GM10266 (cell line): ENCODE results near the gene PMEPA1.

Experiments used
- DNase-seq: peaks from one replicate; pipeline ENCODE4 v3.0.0; 2012; ENCODE audit errors: extremely low spot score
- CTCF ChIP-seq: IDR thresholded peaks from 2 replicates; pipeline ENCODE4 v1.5.1; 2012; ENCODE audit warnings: mild to moderate bottlenecking, low read depth; ENCODE audit not compliant: control insufficient read depth, insufficient read depth; ENCODE audit errors: missing control alignments

The PMEPA1 gene

GRCh38 chr20:57649617-57650015, 60.2 kb downstream of the PMEPA1 start:
- DNase-seq: no peak
- no peak for TF ChIP-seq CTCF

- TF ChIP-seq CTCF: no peak
- DNase-seq: no peak
These were observed 60.8 kb downstream of the PMEPA1 start for GRCh38 chr20:57648878-57649616.

- no peak for TF ChIP-seq CTCF
- DNase-seq: no peak
These were observed 61.7 kb downstream of the PMEPA1 start for GRCh38 chr20:57647933-57648785.

- TF ChIP-seq CTCF: no peak
- DNase-seq: no peak
These were observed 62.5 kb downstream of the PMEPA1 start for GRCh38 chr20:57647006-57647932.

GRCh38 chr20:57638895-57639236, 70.9 kb downstream of the PMEPA1 start:
- no peak for DNase-seq
- no peak for TF ChIP-seq CTCF

- no peak for DNase-seq
- TF ChIP-seq CTCF: no peak
These were observed 71.5 kb downstream of the PMEPA1 start for GRCh38 chr20:57638173-57638894.
